ENCODE data around the gene TIGD6. TPM values are rescaled to one million over a fixed set of nuclear protein-coding genes. Genes with fewer than 3 reads are reported as not detected.

Gene TIGD6
- total RNA-seq, 1 donor from 2014 or later: 4.2 TPM

- no peak overlapping the region for H3K4me3 Mint-ChIP-seq
- no peak for DNase-seq
- no peak for TF ChIP-seq CTCF (IDR thresholded peaks at IDR 0.05)
- intact Hi-C loops (cut with micrococcal nuclease): loop anchor here (5.0 kb wide), 1 partner anchor 141 kb away; no protein-coding TSS in a partner anchor
- H3K36me3 Mint-ChIP-seq (ENCODE audit: low read depth): peaks cover 15% of the 10 kb centered on the region
- H3K9me3 Mint-ChIP-seq: no peaks in the 10 kb centered on the region
- CTCF ChIA-PET: interaction anchor here (1.0 to 3.9 kb wide), 4 partner anchors 11 to 164 kb away, joined by 3 to 43 read pairs (median 4); no protein-coding TSS in a partner anchor
- ATAC-seq (ENCODE audit: low read depth): no peak
- POLR2A ChIA-PET: interaction anchor here (0.6 kb wide), 1 partner anchor 19 kb away, joined by 5 read pairs; no protein-coding TSS in a partner anchor
- no peaks in the 10 kb centered on the region for H3K4me1 Mint-ChIP-seq
- H3K27ac Mint-ChIP-seq: no peak overlapping the region
- no peaks in the 10 kb centered on the region for H3K27me3 Mint-ChIP-seq
These were observed 7.0 kb downstream of the TIGD6 start for GRCh38 chr5:149993471-149993870.

GRCh38 chr5:149990518-149991376 is 9.7 kb downstream of the TIGD6 start:
- peak; percentile 34 for DNase-seq
- no peaks in the 10 kb centered on the region for H3K27me3 Mint-ChIP-seq
- no peaks in the 10 kb centered on the region for H3K4me1 Mint-ChIP-seq
- H3K9me3 Mint-ChIP-seq: no peaks in the 10 kb centered on the region
- TF ChIP-seq CTCF (IDR thresholded peaks at IDR 0.05): peak; percentile 95
- no peak overlapping the region for H3K27ac Mint-ChIP-seq
- peak; percentile 99 for ATAC-seq (ENCODE audit: low read depth)
- intact Hi-C loops (cut with micrococcal nuclease): loop anchor here (1.0 to 5.0 kb wide), 5 partner anchors 30 to 354 kb away; partner anchors contain the start of gene SLC26A2
- peaks cover 10% of the 10 kb centered on the region for H3K36me3 Mint-ChIP-seq (ENCODE audit: low read depth)
- ChIA-PET CTCF (interaction anchor here (0.5 to 3.9 kb wide), 21 partner anchors 9 to 373 kb away, joined by 3 to 92 read pairs (median 5); partner anchors contain the start of genes HMGXB3, SLC26A2 and TIGD6), POLR2A (interaction anchor here (0.9 kb wide), 1 partner anchor 9 kb away, joined by 6 read pairs; the partner anchor contains the start of genes HMGXB3 and TIGD6)
- no peak overlapping the region for H3K4me3 Mint-ChIP-seq

GRCh38 chr5:149988126-149988525 is 12.3 kb downstream of the TIGD6 start:
- H3K36me3 Mint-ChIP-seq (ENCODE audit: low read depth): peaks cover 2% of the 10 kb centered on the region
- DNase-seq (no peak), ATAC-seq (ENCODE audit: low read depth) (no peak)
- POLR2A ChIA-PET: no interaction called here
- CTCF ChIA-PET: interaction anchor here (1.4 kb wide), 1 partner anchor 154 kb away, joined by 3 read pairs; no protein-coding TSS in a partner anchor
- H3K4me1 Mint-ChIP-seq: no peaks in the 10 kb centered on the region
- no peak overlapping the region for H3K4me3 Mint-ChIP-seq
- no peak overlapping the region for H3K27ac Mint-ChIP-seq
- intact Hi-C loops (cut with micrococcal nuclease): no loop called here
- TF ChIP-seq CTCF (IDR thresholded peaks at IDR 0.05): no peak
- H3K27me3 Mint-ChIP-seq: no peaks in the 10 kb centered on the region
- no peaks in the 10 kb centered on the region for H3K9me3 Mint-ChIP-seq

GRCh38 chr5:149982505-149982904 is 17.9 kb downstream of the TIGD6 start:
- no peaks in the 10 kb centered on the region for H3K9me3 Mint-ChIP-seq
- no peaks in the 10 kb centered on the region for H3K4me1 Mint-ChIP-seq
- TF ChIP-seq CTCF (IDR thresholded peaks at IDR 0.05): no peak
- H3K36me3 Mint-ChIP-seq (ENCODE audit: low read depth): peaks cover 38% of the 10 kb centered on the region
- ChIA-PET CTCF (interaction anchor here (1.2 to 1.8 kb wide), 4 partner anchors 8 to 23 kb away, joined by 3 to 5 read pairs (median 3); no protein-coding TSS in a partner anchor), POLR2A (interaction anchor here (0.7 kb wide), 1 partner anchor 200 kb away, joined by 3 read pairs; no protein-coding TSS in a partner anchor)
- DNase-seq: no peak
- no peak overlapping the region for H3K4me3 Mint-ChIP-seq
- intact Hi-C loops (cut with micrococcal nuclease): no loop called here
- no peaks in the 10 kb centered on the region for H3K27me3 Mint-ChIP-seq
- no peak overlapping the region for H3K27ac Mint-ChIP-seq
- ATAC-seq (ENCODE audit: low read depth): no peak

DNA sequence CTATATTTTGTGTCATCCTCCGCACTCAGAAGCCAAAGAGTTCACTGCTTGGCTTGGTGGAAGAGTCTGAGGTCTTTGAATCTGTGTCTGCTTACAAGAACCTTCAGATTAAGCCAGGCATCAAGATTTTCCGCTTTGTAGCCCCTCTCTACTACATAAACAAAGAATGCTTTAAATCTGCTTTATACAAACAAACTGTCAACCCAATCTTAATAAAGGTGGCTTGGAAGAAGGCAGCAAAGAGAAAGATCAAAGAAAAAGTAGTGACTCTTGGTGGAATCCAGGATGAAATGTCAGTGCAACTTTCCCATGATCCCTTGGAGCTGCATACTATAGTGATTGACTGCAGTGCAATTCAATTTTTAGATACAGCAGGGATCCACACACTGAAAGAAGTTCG is 19.2 kb downstream of the TIGD6 start:
- H3K4me3 Mint-ChIP-seq: no peak overlapping the region

More for the DNA sequence above, 19.2 kb downstream of the TIGD6 start:
- Mint-ChIP-seq H3K27ac (no peak overlapping the region), H3K27me3 (no peaks in the 10 kb centered on the region), H3K9me3 (no peaks in the 10 kb centered on the region), H3K4me1 (no peaks in the 10 kb centered on the region), H3K36me3 (ENCODE audit: low read depth) (peaks cover 42% of the 10 kb centered on the region)
- ChIA-PET POLR2A (no interaction called here), CTCF (interaction anchor here (1.8 kb wide), 1 partner anchor 9 kb away, joined by 5 read pairs; no protein-coding TSS in a partner anchor)
- no peak for TF ChIP-seq CTCF (IDR thresholded peaks at IDR 0.05)
- intact Hi-C loops (cut with micrococcal nuclease): no loop called here
- no peak for DNase-seq
- no peak for ATAC-seq (ENCODE audit: low read depth)
